Raji (cell line): ENCODE results near the gene GJD3.

Experiments used
- POLR2A ChIP-seq: IDR thresholded peaks from 2 replicates; pipeline ENCODE4 v1.6.1; 2011; ENCODE audit warnings: low read depth, low read length, control low read depth; ENCODE audit not compliant: insufficient read depth

The GJD3 gene

DNA sequence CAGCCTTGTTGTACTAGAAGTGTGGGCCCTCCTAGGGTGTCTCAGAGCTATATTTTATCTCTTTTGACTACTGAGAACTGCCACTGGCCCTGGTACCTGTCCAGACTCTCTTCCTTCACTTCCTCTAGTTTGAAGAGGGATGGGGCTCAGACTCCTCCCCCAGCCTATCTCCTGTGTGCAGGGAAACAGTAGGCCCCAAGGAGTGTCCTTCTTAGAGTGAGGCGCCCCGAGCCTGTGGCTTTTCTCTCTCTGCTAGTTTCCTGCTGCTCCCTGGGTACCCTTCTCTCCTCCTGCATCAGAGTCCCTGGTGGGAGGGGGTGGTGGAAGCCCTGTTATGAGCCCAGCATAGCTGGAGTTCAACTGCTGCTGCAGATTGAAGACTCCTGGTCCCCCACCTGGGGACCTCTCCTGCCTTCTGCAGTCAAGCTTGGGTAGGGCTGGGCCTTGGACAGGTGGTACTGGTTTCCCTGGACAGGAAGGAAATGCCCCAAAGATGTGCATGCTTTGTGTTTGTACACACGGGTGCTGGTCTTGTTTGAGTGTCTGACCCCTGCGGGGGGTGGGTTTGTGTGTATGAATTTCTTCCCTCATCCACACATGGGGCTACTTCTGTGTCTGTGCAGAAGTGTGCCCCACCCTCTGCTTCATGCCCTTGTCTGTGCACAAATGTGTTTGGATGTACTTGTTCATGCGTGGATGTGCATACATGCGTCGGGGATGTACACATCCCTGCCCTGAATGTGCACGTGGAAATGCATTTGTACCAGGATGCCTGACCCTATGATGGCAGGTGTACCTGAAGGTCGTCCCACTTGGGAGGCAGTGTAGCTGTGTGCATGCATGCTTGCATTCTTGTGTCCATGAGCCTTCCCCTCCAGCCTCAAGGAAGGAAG lies 48.6 kb downstream of the GJD3 start:
- TF ChIP-seq POLR2A, result no peak

DNA sequence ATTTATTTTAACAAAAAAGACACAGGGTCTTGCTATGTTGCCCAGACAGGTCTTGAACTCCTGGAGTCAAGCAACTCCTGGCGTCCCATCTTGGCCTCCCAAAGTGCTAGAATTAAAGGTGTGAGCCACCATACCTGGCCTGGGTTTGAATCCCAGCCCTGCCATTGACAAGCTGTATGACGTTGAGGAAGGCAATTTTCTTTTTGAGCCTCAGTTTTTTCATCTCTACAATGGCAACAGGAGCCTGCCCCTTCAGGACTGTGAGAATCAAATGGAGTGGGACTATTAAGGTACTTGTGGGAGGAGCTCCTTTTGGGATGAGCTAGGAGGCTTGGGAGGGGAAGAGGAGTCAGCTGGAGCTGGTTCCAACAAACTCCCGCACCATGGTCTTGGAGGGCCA lies 49.3 kb downstream of the GJD3 start:
- no peak for TF ChIP-seq POLR2A

DNA sequence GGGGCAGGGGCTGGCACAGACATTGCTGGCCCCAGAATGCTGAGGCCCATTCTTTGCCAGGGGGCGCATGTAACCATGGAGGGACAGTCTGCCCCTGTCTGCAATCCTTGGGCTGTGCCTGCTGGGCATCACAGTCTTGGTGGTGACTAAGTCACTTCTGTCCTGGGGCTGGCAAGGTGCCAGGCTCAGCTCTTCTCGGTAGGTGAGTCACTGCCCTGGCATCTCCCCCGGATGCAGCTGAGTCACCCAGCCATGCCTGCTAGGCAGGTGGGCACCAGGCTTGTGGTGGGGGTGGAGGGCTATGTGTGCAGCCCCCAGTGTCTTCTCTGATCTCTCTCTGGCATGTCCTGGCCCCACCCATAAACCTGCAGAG lies 50.0 kb downstream of the GJD3 start:
- TF ChIP-seq POLR2A, result no peak

DNA sequence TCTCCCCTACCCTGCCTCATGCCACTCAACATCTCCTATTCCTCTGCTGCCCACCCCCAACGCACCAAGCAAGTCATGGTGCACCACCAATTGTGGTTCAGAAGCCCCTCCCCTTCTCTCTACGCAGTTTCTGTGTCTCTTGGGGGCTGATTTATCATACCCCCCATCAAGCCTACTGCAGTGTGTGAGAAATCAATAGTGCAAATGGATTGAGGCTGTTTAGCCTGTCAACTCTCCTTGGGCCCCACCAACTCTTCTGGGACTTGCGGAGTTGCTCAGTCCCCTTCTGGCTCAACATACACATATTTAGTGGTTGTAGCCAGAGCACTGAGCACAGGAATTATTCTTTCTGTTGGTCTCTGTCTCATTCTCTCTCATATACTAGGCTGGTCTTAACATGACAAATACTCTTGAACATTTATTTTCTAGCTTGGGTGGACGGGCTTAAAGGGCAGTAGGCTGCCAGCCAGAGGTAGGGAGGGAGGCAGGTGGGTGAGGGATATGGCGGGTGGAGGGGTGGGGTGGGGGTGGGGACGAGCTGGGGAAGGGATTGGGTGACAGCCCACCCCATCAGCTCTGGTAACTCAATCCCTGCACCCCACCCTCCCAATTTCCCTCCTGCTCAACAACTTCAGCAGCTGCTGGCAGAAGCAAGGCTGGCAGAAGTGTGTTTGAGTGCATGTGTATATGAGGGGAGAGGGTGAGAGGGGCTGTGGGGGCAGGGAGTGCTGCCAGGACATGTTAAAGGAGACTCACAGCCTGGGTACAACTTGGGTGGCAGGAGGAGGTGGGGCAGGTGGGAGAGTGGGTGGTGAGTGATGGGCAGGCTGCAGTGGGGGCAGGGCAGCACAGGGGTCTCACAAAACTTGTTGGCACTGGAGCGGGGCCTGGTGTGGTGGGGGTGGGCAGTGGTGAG lies 50.6 kb downstream of the GJD3 start:
- no peak for TF ChIP-seq POLR2A
